GM18868 (cell line): ENCODE results near the gene ARF4.
"Not testable (repeated sequence)": the region's sequence is repeated elsewhere in the genome, so short reads cannot be mapped to it uniquely, and the experiment has no call there.

Experiments used
- ATAC-seq: cut with Tn5 transposase; IDR thresholded peaks from one replicate; pipeline ENCODE4 v1.9.1; 2021; ENCODE audit warnings: mild to moderate bottlenecking, moderate library complexity; ENCODE audit not compliant: unreplicated experiment

Gene ARF4

DNA sequence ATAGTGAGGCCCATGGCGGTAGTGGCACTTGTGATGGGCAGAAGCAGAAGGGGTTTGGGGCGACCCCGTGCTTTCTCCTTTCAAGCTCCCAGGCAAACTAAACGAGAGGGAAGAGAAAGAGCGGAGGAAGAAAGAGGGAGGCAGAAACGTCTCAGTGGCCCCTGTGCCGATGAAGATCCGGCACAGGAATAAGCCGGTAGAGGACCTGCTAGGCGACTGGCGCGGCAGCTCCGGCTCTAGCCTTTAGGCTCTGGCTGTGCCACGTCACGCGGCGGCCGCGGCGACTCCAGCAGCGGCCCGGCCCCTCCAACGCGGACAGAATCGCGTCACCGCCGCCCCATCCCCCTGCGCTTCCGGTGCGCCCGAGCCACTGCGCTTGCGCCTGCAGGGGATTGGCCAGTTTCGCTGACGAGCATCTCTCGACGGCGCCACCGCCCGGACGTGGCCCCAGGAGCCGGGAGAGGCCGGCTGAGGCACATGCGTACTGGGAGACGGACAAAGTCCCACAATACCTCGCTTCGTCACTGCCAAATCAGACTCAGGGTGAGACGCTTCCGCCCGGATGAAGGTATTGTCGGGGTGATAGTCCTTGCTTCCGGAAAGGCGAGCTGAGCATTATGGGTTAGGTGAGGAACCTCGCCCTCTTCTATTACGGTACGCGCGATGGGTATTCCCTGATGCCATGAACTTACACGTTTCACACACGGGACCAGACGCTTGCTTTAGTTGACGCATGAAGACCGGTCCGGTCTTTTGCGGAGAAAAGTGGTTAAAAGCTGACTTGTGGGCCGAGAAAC is at the start of gene ARF4:
ARF4 (minus strand) TSS at position 218 of the 797 bp plus-strand sequence; CDS start at position 14, 204 bp downstream.
- peak; percentile 94 for ATAC-seq

DNA sequence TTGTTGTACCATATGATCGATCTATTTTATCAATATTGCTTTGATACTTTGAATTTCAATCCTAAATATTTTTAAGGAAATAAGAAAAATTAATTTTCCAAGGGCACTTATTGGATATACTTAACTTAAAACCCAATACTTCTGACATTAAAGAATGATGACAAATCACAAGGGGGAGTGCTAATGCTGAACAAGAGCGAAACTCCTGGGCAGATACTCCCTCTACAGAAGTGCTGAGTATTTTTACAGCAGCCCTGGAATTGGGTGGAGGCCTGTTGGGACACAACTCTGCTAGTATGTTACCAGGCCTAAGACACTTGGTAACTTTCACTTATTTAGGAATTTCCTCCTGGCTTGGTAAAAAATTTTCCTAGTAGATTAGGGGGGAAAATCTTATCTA is 49.6 kb upstream of the ARF4 start:
- ATAC-seq, result no peak

DNA sequence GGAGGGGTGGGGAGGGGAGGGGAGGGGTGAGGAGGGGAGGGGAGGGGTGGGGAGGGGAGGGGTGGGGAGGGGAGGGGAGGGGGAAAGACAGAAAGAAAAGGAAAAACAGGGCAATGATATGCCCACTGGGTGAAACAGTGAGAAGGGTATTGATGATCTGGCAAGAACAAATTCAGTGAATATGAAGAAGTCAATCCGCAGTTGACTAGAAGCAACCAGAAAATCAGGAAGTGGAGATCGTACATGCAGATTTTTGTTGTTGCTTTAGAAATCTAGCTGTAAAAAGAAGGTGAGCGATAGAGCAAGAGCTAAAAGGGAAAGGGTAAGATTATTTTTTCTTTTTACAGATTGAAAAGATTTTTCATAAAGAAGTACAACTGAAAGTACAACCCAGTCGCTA is 47.6 kb upstream of the ARF4 start:
- ATAC-seq, result no peak

DNA sequence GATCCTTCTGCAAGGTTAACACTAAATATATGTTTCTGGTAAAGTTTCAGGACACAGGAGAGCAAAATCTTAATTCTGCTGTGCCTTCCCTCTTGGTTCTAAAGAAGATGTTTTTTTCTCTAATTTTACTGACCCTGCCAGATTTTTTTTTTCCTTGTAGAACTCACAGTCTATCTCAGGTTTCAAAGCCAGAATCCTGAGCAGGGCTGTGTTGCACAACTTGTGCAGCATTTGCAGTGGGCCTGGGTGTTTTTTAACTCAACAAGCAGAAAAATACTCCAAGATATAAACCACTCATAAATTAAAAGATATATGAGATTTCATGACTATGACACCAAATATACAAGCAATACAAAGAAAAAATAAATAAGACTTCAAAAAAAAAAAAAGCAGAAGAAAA is 40.2 kb upstream of the ARF4 start:
- ATAC-seq, result no peak

DNA sequence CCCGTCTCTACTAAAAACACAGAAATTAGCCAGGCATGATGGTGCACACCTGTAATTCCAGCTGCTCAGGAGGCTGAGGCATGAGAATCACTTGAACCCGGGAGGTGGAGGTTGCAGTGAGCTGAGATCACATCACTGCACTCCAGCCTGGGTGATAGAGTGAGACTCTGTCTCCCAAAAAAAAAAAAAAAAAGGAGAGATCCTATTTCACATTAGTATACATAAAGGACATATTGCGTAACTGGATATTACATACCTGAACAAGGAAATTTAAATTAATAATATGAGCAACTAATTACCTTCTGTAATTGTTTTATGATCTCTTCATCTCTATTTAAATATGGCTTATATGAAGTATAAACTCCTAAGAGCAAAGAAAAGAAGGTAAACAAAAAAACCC is 37.1 kb upstream of the ARF4 start:
- not testable (repeated sequence) for ATAC-seq

GRCh38 chr3:57627976-57628375 is 30.8 kb upstream of the ARF4 start:
- no peak for ATAC-seq

DNA sequence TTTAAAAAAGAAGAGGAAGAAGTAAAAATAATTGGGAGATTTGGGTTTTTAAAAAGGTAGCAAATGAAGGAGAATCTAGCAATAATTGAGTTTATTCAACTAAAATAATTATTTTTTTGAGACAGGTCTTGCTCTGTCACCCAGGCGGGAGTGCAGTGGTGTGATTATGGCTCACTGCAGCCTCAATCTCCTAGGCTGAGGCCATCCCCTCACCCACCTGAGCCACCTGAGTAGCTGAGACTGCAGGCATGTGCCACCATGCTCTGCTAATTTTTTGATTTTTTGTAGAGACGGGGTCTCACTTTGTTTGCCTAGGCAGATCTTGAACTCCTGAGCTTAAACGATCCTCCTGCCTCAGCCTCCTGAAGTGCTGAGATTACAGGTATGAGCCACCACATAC is 27.7 kb upstream of the ARF4 start:
- ATAC-seq, result no peak

GRCh38 chr3:57622362-57622761 is 25.2 kb upstream of the ARF4 start:
- no peak for ATAC-seq

GRCh38 chr3:57617739-57618138 is 20.6 kb upstream of the ARF4 start:
- ATAC-seq, result no peak

GRCh38 chr3:57616233-57616632 is 19.1 kb upstream of the ARF4 start:
- no peak for ATAC-seq

GRCh38 chr3:57611870-57612269 is 14.7 kb upstream of the ARF4 start:
- not testable (repeated sequence) for ATAC-seq

DNA sequence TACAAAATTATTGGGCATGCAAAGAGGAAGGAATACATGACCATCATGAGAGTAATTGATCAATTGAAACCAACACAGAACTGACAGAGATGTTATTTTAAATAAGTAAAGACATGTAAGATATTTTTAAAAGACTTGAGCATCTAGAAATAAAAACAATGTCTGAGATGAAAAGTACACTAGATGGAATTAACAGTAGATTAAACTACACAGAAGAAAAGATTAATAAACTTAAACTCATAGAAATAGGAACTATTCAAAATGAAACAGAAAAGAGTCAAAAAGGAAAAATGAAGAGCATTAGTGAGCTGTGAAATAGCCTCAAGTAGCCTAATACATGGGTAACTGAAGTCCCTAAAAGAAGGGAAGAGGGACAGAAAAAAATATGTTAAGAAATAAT is 8.5 kb upstream of the ARF4 start:
- ATAC-seq, result no peak

DNA sequence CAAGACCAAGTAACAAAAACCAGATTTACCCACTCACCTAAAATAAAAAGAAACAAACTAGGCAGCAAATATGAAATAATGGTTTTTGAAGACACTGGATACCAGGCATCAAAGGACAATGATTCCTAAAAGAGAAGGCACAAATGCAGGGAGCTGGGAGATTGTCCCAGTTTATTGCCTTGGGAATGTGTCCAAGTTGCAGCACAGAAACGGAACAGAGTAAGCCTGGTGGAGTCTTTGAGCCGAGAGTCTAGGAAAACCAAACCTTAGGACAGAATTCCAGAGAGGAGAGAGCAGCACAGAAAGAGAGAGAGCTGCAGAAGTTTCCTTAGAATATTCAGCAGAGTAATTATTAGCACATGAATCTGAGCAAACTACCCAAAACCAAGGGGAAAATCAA is 7.8 kb upstream of the ARF4 start:
- ATAC-seq, result no peak

DNA sequence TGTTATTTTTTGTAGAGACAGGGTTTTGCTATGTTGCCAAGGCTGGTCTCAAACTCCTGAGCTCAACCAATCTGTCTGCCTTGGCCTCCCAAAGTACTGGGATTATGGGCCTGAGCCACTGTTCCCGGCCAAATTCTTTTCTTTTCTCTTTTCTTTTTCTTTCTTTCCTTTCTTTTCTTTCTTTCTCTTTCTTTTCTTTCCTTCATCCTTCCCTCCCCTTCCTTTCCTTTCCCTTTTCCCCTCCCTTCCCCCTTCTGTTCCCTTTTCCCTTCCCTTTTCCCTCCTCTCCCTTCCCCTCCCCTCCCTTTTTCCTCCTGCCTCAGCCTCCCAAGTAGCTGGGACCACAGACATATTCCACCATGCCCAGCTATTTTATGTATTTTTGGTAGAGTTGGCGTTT is 3.1 kb upstream of the ARF4 start:
- ATAC-seq, result no peak

- no peak for ATAC-seq
Observed at GRCh38 chr3:57598765-57599360, 1.7 kb upstream of the ARF4 start.

- no peak for ATAC-seq
Observed at GRCh38 chr3:57596495-57597126, 533 bp downstream of the ARF4 start.

GRCh38 chr3:57594576-57594975 is 2.6 kb downstream of the ARF4 start:
- no peak for ATAC-seq

DNA sequence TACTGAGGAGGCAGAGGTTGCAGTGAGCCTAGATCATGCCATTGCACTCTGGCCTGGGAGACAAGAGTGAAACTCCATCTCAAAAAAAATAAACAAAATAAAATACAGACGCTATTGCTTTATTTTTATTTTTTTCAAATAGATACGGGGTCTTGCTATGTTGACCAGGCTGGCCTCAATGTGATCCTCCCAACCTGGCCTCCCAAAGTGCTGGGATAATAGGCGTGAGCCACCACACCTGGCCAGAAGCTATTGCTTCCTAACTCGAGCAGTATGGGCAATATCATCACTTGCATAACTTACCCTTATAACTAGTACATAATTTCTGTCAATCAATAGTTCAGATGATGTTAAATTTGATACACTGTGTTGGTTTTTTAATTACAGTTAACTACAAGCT is 3.0 kb downstream of the ARF4 start:
- no peak for ATAC-seq

- ATAC-seq, result no peak
Observed at GRCh38 chr3:57592306-57592705, 4.8 kb downstream of the ARF4 start.

GRCh38 chr3:57587905-57588304 is 9.2 kb downstream of the ARF4 start:
- no peak for ATAC-seq

- no peak for ATAC-seq
Observed at GRCh38 chr3:57586778-57587177, 10.4 kb downstream of the ARF4 start.

- ATAC-seq, result no peak
Observed at GRCh38 chr3:57583544-57583943, 13.6 kb downstream of the ARF4 start.
